HG03342 (cell line): ENCODE results near the gene EP300.
A peak's percentile ranks its signal among the peaks of the same experiment; 100 is the strongest.
"Not testable (repeated sequence)": the region's sequence is repeated elsewhere in the genome, so short reads cannot be mapped to it uniquely, and the experiment has no call there.

Source experiments
- ATAC-seq: cut with Tn5 transposase; IDR thresholded peaks from one replicate; pipeline ENCODE4 v1.9.1; 2021; ENCODE audit warnings: mild to moderate bottlenecking, moderate library complexity; ENCODE audit not compliant: unreplicated experiment

EP300 gene

DNA sequence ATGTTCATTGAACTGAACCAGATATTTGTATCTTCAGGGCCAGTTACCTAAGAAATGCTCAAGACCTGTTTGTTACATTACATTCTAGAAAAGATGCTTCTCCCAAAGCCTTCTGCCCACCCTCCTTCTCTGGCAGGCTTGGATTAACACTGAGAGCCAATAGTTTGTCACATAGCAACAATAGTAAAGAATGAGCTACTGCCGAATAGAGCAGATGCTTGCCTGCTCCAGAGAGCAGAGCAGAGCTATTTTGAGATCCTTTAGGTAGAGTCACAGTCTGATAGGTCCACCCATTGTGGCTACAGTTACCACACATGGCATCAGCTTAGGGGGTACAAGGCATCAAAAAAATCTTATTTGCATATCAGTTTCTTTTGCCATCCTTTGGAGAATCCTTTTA lies 13.5 kb upstream of the EP300 start:
- no peak for ATAC-seq

DNA sequence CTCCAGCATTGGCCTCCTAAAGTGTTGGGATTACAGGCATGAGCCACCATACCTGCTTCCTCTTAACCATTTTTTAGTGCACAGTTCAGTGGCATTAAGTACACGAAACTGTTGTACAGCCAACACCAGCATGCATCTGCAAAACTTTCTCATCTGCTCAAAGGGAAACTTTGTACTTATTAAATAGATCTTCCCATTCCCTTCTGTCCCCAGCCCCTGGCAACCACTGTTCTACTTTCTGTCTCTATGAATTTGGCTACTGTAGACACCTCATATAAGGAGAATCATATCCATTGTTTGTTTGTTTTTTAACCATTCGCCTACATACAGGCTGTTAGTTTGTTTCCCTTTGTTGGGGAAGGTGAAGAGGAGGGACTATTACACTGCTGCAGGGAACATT lies 6.5 kb upstream of the EP300 start:
- no peak for ATAC-seq

DNA sequence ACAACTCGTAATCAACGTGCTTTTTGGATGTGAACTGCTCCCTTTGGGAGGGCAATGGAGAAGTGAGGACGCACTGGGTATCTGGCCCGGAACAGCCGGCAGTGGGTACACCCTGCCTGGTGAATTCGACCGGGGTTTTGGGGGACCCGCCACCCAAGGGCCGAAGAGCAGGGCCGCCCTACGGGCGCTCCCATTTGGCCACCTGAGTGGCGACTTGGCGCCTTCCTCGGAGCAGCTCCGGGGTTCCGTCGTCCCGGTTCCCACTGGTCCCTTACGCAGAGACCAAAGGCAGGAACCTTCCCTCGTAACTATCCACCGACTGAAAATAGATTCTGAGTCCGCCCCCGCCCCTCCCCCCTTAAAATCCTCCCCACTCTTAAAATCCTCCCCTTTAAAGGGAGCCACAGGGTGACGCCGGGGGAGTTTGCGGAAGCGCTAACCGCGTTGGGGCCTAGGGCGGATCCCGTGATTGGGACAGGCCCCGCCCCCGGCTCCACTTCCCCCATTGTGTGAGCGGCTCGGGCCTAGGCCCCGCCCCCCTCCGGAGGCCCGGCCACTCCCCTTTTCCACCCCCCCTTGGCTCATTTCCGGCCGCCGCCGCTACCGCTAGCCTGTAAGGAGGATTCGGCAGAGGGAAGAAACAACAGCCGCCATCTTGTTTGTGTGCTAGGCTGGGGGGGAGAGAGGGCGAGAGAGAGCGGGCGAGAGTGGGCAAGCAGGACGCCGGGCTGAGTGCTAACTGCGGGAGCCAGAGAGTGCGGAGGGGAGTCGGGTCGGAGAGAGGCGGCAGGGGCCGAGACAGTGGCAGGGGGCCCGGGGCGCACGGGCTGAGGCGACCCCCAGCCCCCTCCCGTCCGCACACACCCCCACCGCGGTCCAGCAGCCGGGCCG lies 1.0 kb upstream of the EP300 start:
- ATAC-seq = peak; percentile 61

GRCh38 chr22:41092847-41093411 lies 537 bp downstream of the EP300 start:
- ATAC-seq = no peak

DNA sequence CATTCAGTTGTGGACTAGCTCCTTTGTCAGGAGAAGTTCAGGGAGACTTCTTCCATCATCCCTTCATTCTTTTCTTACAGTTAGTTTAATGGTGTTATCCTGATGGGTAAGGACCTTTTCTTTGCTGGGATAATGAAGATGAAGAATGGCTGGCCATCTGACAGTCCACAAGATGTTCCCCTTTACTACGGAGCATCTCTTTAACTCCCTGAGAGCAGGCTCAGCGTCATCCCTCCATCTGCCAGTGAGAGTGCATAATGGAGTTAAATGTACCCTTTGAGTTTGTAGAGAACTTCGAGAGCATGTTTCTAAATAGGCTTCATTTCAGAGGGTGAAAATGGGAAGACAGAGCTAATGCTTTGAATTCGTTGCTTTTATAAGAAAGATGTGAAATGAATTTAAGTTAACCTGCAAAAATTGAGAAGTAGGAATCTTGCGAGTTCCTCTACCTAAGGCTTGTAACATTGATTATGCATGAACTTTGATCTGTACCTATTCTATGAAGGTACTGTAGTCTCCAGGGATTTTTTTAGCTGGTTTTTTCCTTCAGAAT lies 1.7 kb downstream of the EP300 start:
- ATAC-seq = no peak

DNA sequence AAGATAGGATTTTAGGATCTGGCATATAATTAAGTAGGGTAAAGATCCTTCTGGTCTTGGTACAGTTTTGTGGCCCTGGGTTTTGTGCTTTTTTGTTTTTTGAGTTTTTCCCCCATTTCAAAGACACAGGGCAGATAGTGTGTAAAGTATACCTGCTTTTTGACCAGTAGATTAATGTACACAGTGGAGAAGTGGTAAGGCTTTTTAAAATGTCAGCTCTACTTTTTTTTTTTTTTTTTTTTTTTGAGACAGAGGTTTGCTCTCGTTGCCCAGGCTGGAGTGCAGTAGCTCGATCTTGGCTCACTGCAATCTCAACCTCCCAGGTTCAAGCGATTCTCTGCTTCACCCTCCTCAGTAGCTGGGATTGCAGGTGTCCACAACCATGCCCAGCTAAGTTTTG lies 4.0 kb downstream of the EP300 start:
- no peak for ATAC-seq

DNA sequence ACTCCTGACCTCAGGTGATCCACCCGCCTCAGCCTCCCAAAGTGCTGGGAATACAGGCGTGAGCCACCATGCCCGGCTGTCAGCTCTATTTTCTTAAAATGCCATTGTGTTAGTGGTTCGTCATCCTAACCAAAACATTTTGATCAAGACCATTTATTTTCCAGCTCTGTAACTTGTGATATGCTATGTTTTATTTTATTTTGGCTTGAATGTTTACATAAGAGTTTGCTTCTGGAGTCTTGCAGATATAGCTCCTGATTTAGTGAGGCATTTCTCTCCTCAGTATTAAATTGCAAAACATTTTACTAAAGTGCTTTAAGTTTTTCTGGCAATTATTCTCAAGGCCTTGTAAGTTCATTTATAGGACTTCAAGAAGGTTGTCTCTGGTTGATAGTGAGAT lies 4.4 kb downstream of the EP300 start:
- ATAC-seq = no peak

GRCh38 chr22:41099036-41099435 lies 6.6 kb downstream of the EP300 start:
- ATAC-seq = no peak

DNA sequence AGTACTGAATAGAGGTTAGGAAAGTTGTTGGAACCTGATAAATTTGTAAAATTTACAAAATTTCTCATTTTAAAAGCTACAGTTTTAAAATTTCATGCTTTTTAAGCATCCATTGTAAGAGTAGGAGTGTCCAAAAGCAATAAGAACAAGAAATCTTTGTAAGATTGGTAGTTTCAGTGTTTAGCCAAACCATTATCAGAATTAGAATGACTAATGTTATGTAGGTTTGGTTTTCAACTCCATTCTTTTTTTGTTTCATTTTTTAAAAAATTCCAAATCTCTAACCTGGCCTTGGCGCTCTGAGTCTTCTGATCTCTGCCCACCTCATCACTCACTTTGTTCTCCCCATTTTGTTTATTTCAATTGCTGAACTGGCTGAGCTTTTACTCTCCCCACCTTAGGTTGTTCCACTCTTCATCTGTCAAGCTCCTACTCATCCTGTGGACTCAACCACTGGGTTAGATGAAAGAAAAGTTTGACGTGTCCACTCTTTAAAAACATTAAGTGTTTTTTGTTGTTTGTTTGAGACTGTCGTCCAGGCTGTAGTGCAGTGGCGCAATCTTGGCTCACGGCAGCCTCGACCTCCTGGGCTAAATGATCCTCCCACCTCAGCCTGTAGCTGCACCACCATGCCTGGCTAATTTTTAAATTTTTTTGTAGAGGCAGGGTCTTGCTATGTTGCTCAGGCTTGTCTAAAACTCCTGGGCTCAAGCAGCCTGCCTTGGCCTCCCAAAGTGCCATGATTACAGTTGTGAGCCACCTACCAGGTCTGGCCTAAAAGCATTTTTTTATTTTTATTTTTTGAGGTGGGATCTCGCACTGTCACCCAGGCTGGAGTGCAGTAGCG lies 14.0 kb downstream of the EP300 start:
- ATAC-seq = no peak

GRCh38 chr22:41106969-41107325 lies 14.6 kb downstream of the EP300 start:
- ATAC-seq = not testable (repeated sequence)

- ATAC-seq = no peak
These were observed 18.6 kb downstream of the EP300 start for GRCh38 chr22:41110968-41111367.

- no peak for ATAC-seq
These were observed 23.9 kb downstream of the EP300 start for GRCh38 chr22:41116342-41116741.

- ATAC-seq = no peak
These were observed 25.0 kb downstream of the EP300 start for GRCh38 chr22:41117127-41117965.

- ATAC-seq = no peak
These were observed 30.8 kb downstream of the EP300 start for GRCh38 chr22:41123151-41123550.

GRCh38 chr22:41124086-41124485 lies 31.7 kb downstream of the EP300 start:
- ATAC-seq = no peak

GRCh38 chr22:41127451-41127850 lies 35.1 kb downstream of the EP300 start:
- ATAC-seq = no peak

GRCh38 chr22:41128606-41129005 lies 36.2 kb downstream of the EP300 start:
- no peak for ATAC-seq

DNA sequence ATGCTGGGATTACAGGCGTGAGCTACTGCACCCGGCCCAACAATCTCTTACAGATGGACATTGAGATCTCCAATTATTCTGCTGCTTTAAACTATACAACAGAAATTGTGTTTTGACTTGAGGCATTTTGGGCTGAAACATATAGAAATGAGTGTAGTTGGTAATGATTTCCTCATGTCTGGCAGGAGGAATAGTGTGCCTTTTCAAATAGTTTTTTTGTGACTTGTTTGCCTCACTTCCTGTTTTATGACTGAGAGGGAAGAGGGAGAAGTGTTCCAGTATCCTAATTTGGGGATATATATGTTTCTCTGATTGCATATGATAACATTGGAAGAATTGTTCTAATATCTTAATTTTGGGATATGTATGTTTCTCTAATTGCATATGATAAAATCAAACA lies 40.2 kb downstream of the EP300 start:
- ATAC-seq = no peak

DNA sequence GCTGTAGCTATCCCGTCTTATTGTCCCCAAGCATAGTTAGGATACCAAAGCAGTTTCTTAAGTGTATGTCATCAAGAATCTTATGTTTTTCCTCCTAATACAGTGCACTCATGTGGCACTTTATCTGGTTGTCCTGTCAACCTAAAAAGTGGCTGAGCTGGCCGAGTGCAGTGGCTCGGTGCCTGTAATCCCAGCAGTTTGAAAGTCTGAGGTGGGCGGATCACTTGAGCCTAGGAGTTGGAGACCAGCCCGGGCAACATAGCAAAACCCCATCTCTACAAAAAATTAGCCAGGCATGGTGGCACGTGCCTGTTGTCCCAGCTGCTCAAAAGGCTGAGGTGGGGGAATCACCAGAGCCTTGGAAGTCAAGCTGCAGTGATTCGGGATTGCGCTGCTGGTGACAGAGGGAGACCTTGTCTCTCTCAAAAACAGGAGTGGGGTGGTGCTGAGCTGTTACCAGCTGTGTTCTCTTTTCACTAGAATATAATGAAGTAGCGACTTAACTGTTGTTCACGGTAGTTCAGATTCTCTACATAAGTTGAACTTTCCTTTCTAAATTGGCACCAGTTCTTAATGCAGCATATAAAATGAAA lies 48.1 kb downstream of the EP300 start:
- no peak for ATAC-seq

GRCh38 chr22:41145921-41146320 lies 53.5 kb downstream of the EP300 start:
- not testable (repeated sequence) for ATAC-seq
